ENCODE results near the gene COL5A1. TPM values are rescaled to one million over a fixed set of nuclear protein-coding genes. Genes with fewer than 3 reads are reported as not detected.

The COL5A1 gene
- polyA plus RNA-seq, 3 donors: 70.5 to 77.2 (median 77.0) TPM

DNA sequence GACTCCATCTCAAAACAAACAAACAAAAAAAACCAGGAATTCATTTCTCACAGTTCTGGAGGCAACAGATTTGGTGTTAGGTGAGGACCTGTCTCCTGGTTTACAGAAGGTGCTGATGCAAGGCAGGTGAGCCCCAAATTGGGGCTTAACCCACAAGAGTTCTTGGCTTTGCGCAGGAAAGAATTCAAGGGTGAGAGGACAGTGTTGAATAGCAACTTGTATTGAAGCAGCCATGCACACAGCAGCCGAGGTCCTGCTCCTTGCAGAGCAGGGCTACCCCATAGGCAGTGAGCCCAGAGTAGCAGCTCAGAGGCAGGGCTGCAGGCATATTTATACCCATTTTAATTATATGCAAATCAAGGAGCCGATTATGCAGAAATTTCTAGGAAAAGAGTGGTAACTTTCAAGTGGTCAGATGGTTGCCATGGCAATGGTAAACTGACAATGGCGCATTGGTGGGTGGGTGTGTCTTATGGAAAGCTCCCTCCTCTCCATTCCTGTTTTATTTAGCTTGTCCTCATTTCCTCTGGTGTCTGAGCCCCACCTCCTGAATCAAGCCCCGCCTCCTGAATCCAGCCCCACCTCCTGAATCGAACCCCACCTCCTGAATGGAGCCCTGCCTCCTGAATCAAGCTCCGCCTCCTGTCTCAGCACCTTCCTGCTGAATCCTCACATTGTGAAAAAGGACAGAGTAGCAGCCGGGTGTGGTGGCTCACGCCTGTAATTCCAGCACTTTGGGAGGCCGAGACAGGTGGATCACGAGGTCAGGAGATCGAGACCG lies 34.5 kb upstream of the COL5A1 start:
- DNase-seq (ENCODE audit: low read depth in 3 of 3, low spot score in 2 of 3): no peak

- DNase-seq (ENCODE audit: low read depth in 3 of 3, low spot score in 2 of 3): no peak
Observed at GRCh38 chr9:134607971-134608370, 33.6 kb upstream of the COL5A1 start.

GRCh38 chr9:134611046-134611445 lies 30.6 kb upstream of the COL5A1 start:
- no peak for DNase-seq (ENCODE audit: low read depth in 3 of 3, low spot score in 2 of 3)

GRCh38 chr9:134612309-134612708 lies 29.3 kb upstream of the COL5A1 start:
- no peak for DNase-seq (ENCODE audit: low read depth in 3 of 3, low spot score in 2 of 3)

GRCh38 chr9:134612715-134613114 lies 28.9 kb upstream of the COL5A1 start:
- no peak for DNase-seq (ENCODE audit: low read depth in 3 of 3, low spot score in 2 of 3)

DNA sequence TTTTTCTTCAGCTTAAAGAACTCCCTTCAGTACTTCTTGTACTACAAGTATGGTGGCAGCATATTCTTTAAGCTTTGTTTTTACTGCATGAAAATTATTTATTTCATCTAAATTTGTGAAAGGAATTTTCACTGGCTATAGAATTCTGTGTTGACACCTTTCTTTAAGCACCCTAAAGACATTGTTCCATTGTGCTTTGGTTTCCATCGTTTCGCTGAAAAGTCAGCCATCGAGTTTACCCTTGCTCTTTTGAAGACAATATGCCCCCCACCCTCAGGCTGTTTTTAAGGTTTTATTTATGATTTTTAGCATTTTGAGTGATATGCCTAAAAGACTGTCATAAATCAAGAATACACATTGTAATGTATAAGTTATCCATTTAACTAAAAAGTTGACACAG lies 27.3 kb upstream of the COL5A1 start:
- no peak for DNase-seq (ENCODE audit: low read depth in 3 of 3, low spot score in 2 of 3)

DNA sequence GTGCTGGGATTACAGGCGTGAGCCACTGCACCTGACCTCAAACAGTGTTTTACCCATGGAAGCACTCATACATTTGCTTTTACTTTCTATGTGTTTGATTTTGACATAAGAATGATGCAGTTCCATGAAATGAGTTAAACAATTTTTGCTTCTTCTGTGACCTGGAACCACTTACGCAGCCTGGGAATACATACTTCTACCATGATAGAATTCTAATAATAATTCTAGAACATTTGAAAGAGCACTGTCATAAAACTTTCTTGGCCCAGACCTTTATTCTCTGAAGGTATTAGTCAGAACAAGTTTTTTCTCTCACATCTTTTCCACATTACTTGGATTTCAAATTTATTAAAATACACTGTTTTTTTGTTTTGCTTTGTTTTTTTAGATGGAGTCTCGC lies 25.3 kb upstream of the COL5A1 start:
- no peak for DNase-seq (ENCODE audit: low read depth in 3 of 3, low spot score in 2 of 3)

DNA sequence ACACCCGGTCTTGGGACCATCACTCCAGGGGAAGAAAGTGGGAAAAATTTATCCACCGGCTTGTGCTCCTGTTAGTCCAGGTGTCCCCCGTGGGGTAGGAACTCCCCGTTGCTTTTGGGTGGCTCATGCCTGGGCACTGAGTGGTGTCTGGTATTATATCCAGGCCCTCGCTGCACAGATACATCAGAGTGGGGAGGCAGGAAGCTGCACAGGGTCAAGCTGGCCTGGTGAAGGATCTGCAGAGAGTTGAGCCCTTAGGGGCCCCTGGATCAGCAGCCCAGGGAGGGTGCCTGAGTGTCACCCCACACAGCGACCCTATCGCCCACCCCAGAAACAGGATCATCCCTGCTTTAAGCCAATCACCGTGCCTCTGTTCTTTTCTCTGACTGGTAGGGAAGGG lies 24.4 kb upstream of the COL5A1 start:
- no peak for DNase-seq (ENCODE audit: low read depth in 3 of 3, low spot score in 2 of 3)

DNA sequence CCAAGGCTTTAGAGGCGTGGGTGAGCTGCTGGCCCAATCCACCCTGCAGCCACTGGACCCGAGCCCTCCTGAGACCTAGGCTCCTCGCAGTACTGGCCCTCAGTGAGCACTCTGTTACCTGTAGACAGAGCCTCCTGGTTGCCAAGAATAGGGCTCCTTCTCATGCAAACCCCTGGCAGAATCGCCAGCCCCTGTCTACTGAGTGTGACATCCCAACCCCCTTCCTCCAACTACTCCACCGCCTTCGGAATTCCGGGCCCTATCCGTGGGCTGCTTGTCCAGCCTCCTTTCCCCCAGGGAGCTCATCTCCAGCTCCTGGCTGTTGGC lies 23.8 kb upstream of the COL5A1 start:
- no peak for DNase-seq (ENCODE audit: low read depth in 3 of 3, low spot score in 2 of 3)

DNA sequence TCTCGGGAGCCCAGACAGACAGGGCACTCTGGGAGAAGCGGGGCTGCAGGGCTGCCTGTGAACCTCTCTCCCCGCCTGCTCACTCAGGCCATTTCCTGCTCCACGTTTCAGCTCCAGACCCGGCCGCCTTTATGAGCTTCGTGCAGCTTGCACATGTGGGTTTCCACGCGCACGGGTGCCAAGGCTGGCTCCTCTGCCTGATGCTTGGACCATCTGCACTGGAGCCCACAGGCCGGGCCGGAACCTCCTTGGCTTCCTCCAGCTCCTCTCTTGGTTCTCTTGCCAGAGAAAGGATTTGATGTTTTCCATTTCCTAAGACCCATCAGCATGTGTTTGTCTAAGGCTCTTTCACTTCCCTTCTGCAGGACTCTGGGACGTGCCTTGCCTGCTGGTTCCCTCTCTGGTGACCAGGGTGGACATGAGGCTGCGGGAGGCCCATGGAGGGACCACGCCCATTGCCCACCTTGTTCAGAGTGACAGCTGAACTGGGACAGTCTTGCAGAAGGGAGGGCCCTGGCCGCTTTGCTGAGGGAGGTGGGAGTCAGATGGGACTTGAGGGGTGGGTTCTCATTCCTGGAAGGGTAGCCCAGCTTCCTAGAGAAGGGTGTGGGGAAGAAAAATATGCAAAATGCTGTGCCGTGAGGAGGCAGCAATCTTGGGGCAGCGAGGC lies 23.3 kb upstream of the COL5A1 start:
- DNase-seq (ENCODE audit: low read depth in 3 of 3, low spot score in 2 of 3): no peak

DNA sequence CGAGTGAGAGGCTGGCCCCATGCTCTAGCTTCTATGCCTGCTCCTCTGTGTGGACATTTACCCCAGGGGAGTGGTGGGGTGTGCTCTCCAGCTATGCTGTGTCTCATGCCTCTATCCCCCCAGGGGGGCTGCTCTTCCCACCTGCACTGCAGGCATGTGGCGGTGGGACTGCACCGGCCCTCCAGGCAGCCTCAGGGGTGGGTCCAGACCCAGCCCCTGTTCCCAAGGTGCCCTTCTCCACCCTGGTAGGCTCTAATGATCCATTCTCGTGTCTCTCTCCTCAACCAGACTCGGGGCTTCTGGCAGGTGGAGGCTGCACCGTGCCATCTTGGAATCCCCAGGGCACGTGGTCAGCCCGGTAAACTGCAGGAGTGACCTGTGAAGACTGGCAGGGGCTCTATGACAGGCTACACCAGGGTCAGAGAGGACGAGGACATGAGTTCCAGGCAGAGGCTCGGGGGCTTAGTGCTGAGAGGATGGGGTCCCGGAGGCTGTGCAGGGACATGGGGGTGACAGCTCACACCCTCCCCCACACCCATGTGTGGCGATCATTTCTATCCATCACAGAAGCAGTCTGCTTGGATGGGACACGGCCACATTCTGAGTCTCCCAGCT lies 22.7 kb upstream of the COL5A1 start:
- no peak for DNase-seq (ENCODE audit: low read depth in 3 of 3, low spot score in 2 of 3)

- no peak for DNase-seq (ENCODE audit: low read depth in 3 of 3, low spot score in 2 of 3)
Observed at GRCh38 chr9:134619448-134619982, 22.1 kb upstream of the COL5A1 start.

DNA sequence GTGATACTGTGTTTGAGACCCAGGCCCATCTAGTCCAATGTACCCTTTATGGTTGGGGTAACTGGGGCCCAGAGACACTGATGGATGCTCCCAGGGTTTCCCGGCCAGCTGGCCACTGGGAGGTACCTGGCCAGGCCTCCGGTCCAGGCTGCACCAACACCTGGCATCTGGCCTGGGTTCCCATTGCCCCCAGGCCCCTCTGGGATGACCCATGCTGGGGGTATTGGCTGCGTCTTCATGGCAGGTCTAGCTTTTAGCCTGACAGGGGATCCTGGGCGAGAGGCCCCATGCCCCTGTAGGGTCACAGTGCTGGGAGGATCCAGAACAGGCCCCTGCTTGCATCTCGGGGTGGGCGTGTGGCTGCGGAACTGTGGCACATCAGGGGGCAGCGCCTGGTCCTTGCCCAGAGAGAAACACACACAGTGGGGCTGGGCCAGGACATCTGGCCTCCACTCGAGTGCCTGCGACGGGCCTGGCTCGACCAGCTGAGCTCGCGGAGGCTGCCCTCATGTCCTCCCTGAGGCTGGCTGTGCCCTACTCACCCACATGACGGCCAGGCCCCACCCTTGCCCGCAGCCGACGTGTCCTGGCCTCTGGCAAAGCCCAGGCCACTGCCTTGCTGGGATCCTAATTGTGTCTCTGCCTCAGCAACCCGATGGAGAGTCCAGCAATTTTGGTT lies 21.5 kb upstream of the COL5A1 start:
- DNase-seq (ENCODE audit: low read depth in 3 of 3, low spot score in 2 of 3): no peak

DNA sequence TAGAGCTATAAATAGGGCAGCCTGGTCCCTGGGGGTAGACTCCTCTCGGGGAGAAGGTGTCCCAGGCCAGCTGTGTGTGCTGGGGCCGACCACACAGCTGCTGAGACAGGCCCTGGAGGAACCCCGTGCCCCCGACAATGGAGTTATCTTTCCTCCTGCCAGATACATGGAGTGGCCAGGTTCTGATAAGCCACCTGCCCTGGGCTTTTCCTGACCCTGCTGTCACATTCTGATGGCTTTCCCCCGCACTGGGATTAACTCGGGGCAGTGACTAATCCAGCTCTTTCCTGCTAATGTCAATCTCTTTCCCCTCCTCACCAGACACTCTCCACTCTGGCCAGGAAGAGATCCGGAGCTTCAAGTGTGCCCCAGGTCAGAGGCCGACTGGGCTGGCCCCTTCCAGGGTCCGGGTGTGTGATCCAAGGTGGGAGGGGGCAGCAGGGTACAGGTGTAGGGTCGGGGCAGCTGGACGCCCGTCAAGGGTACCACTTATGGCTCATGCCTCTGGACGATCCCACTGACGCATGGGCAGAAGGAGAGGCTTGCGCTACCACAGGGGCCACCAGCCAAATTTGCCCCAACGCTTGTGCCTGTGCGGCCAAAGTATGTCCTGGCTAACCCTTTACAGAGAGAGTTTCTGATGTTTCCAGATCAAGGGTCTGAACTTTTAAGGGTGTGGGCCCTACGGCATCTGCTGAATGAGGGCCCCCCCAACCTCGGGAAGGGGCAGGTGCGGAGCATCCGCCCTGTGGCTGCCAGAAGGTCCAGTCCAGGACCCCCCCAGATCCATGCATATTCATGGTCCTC lies 20.6 kb upstream of the COL5A1 start:
- DNase-seq (ENCODE audit: low read depth in 3 of 3, low spot score in 2 of 3): no peak

- no peak for DNase-seq (ENCODE audit: low read depth in 3 of 3, low spot score in 2 of 3)
Observed at GRCh38 chr9:134621558-134622110, 20.0 kb upstream of the COL5A1 start.

- DNase-seq (ENCODE audit: low read depth in 3 of 3, low spot score in 2 of 3): no peak
Observed at GRCh38 chr9:134622896-134623257, 18.7 kb upstream of the COL5A1 start.

DNA sequence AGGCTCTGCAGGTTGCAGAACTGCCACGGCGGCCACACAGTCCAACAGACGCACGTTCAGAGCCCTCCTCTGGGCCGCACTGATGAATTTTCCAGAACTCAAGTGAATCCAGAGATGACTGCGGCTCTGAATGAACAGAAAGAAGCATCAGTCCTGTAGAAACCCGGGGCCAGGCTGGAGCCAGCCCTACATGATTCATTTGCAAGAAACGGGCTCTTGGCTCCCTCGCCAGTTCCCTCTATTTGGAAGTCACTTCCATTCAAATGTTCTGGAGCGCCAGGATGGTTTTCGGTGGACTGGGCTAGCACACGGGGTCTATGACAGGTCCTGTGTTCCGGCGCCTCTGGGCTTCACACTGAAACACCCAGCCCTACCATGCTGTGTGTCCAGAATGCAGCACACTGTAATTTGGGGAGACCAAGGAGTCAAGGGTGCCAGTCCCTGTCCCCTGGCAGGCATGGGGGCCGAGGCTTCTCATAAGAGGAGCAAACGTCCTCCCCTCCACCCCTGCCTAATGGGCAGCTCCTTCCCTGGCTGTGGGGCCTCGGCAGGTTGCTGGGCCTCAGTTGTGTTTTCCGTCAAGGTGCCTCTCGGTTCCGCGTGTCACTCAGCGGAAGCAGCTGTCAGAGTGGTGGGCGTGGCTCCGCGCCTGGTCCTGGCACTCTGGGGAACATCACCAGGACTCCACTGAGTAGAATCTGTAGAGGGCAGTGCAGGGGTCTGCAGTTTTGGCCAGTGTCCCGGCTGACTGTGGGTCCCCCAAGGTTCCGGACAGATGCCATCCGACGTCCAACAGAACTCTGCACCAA lies 18.1 kb upstream of the COL5A1 start:
- DNase-seq (ENCODE audit: low read depth in 3 of 3, low spot score in 2 of 3): no peak

DNA sequence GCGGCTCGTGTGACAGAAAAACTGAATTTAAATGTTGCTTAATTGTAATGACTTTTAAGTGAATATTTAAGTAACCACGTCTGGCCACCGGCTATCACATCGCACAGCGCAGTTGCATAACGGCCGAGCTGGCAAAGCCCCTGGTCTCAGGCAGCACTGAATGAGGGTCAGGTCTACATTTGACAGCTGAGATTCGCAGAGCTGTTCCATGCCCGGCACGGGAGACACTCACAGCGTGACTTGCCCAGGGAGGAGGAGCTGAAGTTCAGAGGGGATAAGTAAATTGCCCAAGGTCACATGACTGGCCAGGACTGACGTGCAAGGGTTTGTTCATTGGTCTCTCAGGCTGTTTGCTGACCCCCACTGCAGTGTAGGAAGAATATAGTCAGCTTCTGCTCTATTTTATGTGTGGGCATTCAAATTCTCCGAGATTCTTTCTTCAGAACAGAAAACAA lies 17.4 kb upstream of the COL5A1 start:
- no peak for DNase-seq (ENCODE audit: low read depth in 3 of 3, low spot score in 2 of 3)

DNA sequence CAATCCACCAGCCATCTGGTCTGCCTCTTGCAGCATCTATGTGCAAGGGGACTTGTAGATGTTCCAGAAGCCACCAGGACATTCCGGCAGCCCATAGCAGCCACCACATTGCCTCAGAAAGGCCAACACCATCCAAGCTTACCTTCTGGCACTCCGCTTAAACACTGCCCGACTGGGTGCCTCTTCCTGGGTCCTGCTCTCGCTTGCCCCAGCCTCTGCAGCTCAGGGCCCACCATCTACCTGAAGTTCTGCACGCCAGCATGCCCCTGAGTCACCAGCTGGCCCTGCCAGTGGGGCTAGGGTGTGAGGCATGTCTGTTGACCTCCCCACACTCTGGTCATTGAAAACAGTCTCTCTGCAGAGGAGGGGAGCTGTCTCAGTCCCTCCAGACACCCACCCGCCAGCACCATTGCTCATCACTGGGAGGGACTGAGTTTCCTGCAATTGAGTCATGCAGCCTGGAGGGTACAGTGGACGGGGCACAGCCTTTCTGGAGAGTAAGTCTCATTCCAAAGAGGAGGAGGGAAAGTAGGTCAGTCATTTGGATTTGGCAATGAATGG lies 16.9 kb upstream of the COL5A1 start:
- DNase-seq (ENCODE audit: low read depth in 3 of 3, low spot score in 2 of 3): no peak

Measured in right renal cortex interstitium (tissue), 3 donors.